Measurements from ENCODE around the gene OR4D1.

DNA sequence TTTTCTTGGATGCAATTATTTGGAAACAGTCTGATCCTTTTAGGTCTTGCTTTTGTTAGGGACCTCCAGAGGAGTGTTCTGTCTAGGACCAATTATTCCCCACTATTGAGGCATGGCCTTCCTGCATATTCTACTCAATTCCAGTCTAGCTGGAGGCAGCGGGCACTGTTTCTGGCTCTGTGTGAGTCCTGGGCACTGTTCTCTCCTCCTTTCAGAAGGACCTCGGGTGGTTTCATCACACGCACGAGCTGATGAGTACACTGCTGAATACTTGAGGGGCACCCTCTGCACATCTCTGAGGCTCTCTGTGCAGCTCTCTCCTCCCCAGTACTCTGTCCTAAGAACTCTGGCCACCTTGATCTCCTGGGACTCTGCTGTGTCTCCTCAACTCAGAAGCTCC, 34.2 kb upstream of the OR4D1 start:
- TF ChIP-seq POLR2A (IDR thresholded peaks at IDR 0.05; ENCODE audit: low read depth, low read length), result no peak
- TF ChIP-seq POLR2AphosphoS5 (IDR thresholded peaks at IDR 0.05; ENCODE audit: low read depth, low read length), result no peak
- TF ChIP-seq TAF1 (IDR thresholded peaks at IDR 0.05; ENCODE audit: borderline replicate concordance, low read depth, low read length), result no peak
